Colon (tissue), 2 donors: ENCODE results near the gene SEPHS1.
"Not testable (repeated sequence)": the region's sequence is repeated elsewhere in the genome, so short reads cannot be mapped to it uniquely, and the experiment has no call there.

ENCODE experiments used
- FAIRE-seq: peaks from 2 replicates; lab custom pipeline; 2012; peaks lifted over from hg19 to GRCh38; lab: Jason Lieb, UNC
- donor health status: control.
- donor health status: control.

The SEPHS1 gene

GRCh38 chr10:13282348-13282747 is 65.7 kb downstream of the SEPHS1 start:
- FAIRE-seq = not testable (repeated sequence)

DNA sequence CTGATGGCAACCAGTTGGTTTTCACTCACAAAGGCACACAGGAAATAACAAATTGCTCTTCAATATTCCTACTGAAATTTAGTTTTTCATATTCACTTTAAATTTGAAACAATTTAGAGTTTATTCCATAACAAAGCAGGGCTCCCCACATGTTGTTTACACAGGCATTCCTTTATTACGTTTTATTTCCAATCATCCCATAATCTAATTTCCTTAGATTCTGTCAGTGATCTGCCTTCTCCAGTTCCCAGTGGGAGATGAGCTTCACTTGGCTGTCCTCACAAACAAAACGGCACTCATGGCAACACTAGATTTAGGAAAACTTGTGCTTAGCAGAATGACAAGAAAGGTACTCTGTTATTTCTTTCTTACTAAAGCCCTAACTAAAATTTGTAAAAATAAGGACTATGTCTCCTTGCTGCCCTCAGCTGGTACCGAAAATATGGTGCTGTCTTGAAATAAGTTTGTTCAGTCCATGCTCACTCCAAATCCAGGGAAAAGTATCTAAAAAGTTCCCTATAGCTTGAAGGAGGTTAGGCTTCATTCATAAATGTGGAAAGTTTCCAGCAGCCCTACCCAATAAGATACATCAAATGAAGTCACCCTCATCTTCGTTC is 71.2 kb downstream of the SEPHS1 start:
- no peak for FAIRE-seq

DNA sequence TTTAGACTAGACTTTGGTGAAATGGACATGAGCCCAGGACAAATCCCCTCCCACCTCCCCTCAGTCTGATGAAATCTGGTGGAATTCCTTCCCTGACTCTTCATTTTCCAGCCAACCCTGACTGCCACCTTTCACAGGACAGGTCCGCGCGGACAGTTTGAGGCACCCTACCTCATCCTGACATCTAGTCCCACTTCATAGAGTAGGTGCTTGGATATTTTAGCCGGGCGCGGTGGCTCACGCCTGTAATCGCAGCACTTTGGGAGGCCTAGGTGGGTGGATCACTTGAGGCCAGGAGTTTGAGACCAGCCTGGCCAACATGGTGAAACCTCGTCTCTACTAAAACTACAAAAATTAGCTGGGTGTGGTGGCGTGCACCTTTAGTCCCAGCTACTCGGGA is 71.9 kb downstream of the SEPHS1 start:
- not testable (repeated sequence) for FAIRE-seq

- FAIRE-seq = no peak
Measured at GRCh38 chr10:13272164-13272571, 75.9 kb downstream of the SEPHS1 start.

DNA sequence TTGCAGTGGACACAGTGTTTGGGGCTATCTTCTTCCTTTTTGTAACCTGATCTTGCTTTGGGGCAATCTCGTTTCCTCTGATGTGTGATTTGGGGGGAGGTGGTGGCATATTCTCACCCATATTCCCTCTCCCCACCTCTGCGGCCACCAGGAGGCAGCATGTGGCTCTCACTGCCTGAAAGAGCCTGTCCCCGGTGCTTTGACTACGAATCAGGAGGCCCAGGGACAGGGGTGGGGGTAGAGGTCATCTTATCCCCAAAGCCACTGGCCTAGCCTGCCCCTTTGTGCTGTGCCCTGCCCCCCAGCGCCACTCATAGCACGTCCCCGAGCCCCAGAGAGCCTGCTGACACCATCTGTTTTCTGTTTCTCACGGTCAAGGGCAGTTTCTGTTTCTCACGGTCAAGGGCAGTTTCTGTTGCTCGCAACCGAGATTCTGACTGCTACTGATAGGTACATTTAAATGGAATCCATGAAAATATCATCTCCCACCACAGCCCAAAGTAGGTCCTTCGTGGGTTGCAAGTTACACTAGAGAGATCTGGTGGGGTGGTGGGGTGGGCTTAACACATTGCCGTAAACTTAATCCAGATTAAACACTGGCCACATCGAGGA is 76.4 kb downstream of the SEPHS1 start:
- FAIRE-seq = no peak

GRCh38 chr10:13270877-13271551 is 77.1 kb downstream of the SEPHS1 start:
- peak; percentile 62 for FAIRE-seq

DNA sequence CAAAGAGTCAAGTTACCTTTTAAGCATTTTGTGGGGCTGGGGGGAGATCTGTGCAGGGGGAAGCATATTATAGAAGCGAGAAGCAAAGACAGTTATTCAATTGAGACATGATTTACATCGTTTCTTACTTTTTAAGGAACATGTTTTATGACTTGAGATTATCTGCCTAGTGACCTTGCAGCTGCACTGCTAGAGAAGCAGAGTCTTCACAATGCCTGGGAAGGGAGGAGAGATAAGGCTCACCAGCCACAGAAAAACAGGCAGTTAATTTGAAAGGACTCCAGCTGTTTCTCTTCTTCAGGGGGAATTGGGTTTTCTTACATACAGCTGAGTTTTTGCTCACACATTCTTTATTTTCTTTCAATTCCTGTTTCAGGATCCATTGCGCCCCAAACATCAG is 79.3 kb downstream of the SEPHS1 start:
- FAIRE-seq = no peak

- FAIRE-seq = no peak
Measured at GRCh38 chr10:13268310-13268709, 79.8 kb downstream of the SEPHS1 start.
